Measurements from ENCODE around the gene CA12.
"Not testable (repeated sequence)": the region's sequence is repeated elsewhere in the genome, so short reads cannot be mapped to it uniquely, and the experiment has no call there.

Gene CA12

GRCh38 chr15:63381301-63382204, at the start of gene CA12:
TSS of gene CA12 (minus strand) at chr15:63381846. CDS start at chr15:63381720, 126 bp downstream.
- peak; percentile 35 for DNase-seq

- no peak for DNase-seq
Observed at GRCh38 chr15:63430766-63431451, 49.3 kb upstream of the CA12 start.

GRCh38 chr15:63426552-63426951, 44.9 kb upstream of the CA12 start:
- DNase-seq, result no peak

- no peak for DNase-seq
Observed at GRCh38 chr15:63425426-63425985, 43.9 kb upstream of the CA12 start.

- no peak for DNase-seq
Observed at GRCh38 chr15:63422891-63423590, 41.4 kb upstream of the CA12 start.

- DNase-seq, result no peak
Observed at GRCh38 chr15:63421433-63421832, 39.8 kb upstream of the CA12 start.

GRCh38 chr15:63420333-63420747, 38.7 kb upstream of the CA12 start:
- peak; percentile 69 for DNase-seq

GRCh38 chr15:63418811-63419210, 37.2 kb upstream of the CA12 start:
- no peak for DNase-seq

GRCh38 chr15:63417721-63418120, 36.1 kb upstream of the CA12 start:
- DNase-seq, result no peak

- not testable (repeated sequence) for DNase-seq
Observed at GRCh38 chr15:63417274-63417673, 35.6 kb upstream of the CA12 start.

- peak; percentile 18 for DNase-seq
Observed at GRCh38 chr15:63414474-63415120, 33.0 kb upstream of the CA12 start.

GRCh38 chr15:63412551-63412950, 30.9 kb upstream of the CA12 start:
- DNase-seq, result no peak

GRCh38 chr15:63411866-63412265, 30.2 kb upstream of the CA12 start:
- DNase-seq, result no peak

- DNase-seq, result no peak
Observed at GRCh38 chr15:63409179-63409578, 27.5 kb upstream of the CA12 start.

- no peak for DNase-seq
Observed at GRCh38 chr15:63408524-63408923, 26.9 kb upstream of the CA12 start.

GRCh38 chr15:63407612-63408011, 26.0 kb upstream of the CA12 start:
- DNase-seq, result no peak

GRCh38 chr15:63405683-63406390, 24.2 kb upstream of the CA12 start:
- DNase-seq, result peak; percentile 68

GRCh38 chr15:63405159-63405558, 23.5 kb upstream of the CA12 start:
- DNase-seq, result no peak

GRCh38 chr15:63403254-63403945, 21.8 kb upstream of the CA12 start:
- peak; percentile 34 for DNase-seq

- DNase-seq, result peak; percentile 81
Observed at GRCh38 chr15:63402498-63403253, 21.0 kb upstream of the CA12 start.

Data from hematopoietic multipotent progenitor cell treated with erythropoietin and hydrocortisone succinate and interleukin-3 and kit ligand, for 4 days (in vitro differentiated cells).